ENCODE data around the gene FSIP1.

Gene FSIP1

DNA sequence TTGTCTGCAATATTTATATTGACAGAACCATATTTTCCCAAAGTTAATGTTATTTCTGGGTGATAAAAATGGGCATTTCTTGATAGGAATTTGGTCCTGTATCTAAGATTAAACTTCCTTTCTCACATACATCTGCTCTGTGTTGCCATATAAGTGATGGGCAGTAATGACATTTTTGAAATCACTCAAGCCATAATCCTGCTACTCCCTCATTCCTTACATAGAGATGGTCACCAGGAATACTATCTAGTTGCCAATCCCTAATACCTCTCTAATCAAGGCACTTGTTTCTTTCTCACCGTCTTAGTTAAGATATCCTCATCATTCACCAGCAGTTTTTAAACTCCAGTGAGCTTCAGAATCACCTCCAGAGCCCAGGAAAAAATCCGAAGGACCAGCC, 68.4 kb downstream of the FSIP1 start:
- DNase-seq = no peak

DNA sequence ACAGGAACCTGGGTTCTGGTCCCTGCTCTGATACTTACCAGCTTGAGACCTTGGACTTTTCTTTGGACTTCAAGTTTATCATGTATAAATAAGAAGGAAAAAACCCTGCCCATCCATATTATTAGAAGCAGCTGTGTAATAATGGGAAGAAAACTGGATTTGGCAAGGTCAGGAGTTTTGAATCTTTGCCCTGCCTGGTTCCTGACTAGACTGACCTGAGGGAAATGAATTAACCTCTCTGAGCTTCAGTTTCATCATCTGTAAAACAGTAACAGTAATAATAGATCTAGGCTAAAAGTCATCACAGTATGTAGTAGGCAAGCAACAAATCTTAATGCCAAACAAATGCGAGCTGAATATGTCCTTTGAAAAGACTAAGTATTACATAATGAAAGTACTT, 68.8 kb downstream of the FSIP1 start:
- no peak for DNase-seq

DNA sequence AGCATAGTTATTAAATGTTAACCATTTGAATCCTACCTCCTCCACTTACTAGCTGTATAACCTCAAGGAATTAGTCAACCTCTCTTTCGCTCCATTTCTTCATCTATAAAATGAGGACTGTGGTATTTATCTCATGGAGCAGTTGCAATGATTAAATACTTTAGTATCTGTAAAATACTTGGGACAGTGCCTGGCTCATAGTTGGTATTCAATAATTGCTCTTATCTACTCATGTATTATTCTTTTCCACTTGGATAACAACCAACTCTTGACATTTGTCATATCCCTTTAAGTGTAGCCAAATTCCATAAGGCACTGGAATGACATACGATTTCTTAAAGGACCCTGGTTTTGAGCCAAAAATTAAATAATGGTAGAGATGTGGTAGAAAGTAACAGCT, 72.0 kb downstream of the FSIP1 start:
- DNase-seq = no peak

DNA sequence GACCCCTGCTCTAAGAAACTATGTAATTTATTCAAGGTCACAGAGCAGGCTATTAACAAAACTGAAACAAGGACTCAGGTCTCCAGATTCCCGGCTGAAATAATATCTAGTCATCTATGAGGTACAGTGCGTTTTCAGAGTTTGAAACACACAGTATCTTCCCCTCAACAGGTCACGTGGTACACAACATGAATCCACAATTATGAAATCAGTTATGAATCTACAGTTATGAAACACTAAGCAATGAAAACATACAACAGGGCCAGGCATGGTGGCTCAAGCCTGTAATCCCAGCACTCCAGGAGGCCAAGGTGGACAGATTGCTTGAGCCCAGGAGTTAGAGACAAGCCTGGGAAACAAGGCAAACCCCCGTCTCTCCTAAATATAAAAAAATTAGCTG, 72.7 kb downstream of the FSIP1 start:
- no peak for DNase-seq

- DNase-seq = peak; percentile 78
Measured at GRCh38 chr15:39706206-39706605, 76.4 kb downstream of the FSIP1 start.

DNA sequence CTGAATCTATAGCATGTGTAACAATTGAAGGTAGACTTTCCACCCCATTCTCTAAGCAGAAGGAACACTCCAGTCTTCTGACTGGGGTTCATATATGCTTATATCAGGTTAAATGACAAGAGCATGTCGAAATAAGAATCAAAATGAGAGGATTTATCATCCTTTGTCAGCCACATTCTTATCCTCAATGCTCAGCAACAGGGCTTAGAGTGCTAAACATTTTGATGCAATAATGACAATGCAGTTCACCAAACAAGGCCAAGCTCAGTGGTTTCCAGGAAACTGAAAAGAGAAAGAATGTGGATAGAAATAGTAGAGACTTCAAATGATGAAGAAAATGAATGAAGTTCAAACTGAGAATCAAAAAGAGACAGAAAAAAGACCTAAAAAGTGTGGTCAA, 78.0 kb downstream of the FSIP1 start:
- DNase-seq = peak; percentile 75

DNA sequence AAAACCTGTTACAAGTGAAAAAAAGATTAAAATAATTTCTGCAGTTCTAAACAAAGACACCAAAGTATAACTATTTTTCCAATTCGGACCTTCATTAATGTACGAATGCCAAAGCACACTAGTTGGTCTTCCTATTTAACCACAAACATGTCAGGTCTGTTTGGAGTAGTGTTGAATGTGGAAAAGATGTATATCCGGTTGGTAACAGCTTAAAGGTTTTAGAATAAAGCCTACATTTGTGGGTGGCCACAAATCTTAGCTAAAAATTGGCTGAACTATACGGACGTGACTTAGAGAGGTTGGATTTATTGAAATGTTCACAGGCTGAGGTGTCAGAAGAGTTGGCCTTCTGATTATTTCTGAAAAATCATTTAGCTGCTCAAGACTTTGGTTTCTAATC, 78.4 kb downstream of the FSIP1 start:
- DNase-seq = no peak

DNA sequence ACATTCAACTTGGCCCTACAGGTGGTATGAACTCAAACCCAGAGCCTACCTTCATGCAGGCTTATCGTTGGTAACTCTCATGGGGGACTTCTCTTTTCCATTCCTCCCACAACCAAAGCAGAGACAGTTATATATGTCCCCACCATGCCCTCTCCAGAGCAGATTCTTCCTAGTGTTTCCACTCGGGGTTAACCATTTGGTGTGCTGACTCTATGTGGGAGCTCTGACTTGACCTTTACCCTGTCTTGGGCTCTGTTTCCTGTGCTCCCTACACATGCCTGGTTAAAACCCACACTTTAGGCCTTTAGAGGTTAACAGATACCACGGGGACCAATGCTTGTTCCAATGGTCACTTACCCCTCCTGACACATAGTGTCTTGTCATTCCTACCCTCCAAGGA, 80.7 kb downstream of the FSIP1 start:
- DNase-seq = no peak

- DNase-seq = no peak
Measured at GRCh38 chr15:39700375-39700700, 82.3 kb downstream of the FSIP1 start.

DNA sequence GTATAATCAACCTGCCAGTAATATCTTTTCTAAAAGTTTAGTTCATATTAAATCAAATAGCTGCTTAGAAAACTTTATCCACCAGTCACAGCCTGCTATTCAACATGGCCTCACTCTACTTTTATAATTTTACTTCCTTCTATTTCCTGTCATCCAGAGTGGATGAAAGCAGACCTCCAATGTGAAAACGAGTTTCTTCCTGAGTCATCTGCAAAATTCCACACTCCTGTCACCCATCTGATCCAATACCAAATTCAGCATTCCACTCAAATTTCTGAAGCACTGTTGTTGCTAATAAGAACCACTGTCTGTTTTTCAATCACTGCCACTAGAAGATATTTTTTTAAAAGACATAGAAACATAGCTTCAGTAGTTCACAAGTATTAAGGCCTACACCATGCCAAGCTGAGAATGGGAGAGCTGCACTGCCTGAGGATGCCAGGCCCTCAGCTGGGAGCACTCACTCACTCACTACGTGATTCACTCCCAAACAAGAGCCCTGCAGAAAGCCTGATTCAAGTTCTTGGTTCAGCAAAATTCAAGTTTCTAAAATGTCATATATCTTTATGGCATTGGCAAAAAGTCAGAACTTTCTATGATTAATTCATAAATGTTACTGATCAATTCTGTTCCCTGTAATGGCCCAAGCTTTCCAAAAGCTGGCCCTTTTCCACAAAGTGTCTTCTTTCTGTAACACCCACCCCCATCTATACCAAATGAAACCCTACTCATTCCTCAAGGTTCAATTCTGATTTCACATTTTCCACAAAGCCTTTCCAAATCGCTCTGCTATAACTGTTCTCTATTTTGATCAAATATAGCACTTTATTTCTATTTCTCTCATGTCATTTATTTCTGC, 82.9 kb downstream of the FSIP1 start:
- peak; percentile 24 for DNase-seq

DNA sequence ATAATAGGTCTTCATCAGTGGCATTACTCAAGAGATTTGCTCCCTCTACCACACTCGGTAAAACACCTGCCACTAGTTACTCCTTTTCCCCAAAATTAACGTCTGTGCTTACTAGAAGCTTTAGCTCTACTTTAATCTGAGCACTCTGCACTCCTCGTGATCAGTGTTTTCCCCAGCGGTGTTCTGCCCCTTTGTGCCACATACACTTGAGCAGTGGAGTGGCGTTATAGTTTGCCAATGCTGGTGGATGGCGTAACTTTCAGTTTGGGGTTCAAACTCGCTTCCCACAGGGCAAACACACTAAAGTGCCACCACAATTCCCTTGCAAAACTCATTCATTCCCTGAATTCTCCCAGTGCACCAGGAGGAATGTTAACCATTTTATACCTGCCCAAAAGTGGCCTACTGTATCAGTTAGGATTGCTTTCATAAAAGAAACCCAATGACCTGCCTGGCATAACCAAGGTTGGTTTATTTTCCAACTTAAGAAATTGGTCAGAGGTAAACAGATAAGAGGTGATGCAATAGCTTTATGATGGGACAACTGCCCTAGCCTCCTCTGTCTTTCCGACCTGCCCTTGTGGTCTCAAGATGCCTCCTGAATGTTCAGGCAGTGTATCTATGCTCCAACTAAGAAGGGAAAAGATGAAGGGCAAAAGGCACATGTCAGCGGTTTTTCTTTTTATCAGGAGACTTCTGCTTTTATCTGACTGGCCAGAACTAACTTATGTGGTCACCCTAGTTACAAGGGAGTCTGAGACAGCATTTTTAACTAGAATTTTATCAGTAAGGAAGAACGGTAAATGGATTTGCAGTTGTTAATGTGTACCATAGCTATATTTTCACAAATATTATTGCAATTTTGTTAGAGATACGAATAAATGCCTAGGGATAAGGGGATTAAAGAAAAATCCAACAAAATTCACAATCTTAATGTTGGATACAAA, 83.9 kb downstream of the FSIP1 start:
- peak; percentile 96 for DNase-seq

- DNase-seq = no peak
Measured at GRCh38 chr15:39697509-39697908, 85.1 kb downstream of the FSIP1 start.

GRCh38 chr15:39695793-39696192, 86.8 kb downstream of the FSIP1 start:
- DNase-seq = no peak

DNA sequence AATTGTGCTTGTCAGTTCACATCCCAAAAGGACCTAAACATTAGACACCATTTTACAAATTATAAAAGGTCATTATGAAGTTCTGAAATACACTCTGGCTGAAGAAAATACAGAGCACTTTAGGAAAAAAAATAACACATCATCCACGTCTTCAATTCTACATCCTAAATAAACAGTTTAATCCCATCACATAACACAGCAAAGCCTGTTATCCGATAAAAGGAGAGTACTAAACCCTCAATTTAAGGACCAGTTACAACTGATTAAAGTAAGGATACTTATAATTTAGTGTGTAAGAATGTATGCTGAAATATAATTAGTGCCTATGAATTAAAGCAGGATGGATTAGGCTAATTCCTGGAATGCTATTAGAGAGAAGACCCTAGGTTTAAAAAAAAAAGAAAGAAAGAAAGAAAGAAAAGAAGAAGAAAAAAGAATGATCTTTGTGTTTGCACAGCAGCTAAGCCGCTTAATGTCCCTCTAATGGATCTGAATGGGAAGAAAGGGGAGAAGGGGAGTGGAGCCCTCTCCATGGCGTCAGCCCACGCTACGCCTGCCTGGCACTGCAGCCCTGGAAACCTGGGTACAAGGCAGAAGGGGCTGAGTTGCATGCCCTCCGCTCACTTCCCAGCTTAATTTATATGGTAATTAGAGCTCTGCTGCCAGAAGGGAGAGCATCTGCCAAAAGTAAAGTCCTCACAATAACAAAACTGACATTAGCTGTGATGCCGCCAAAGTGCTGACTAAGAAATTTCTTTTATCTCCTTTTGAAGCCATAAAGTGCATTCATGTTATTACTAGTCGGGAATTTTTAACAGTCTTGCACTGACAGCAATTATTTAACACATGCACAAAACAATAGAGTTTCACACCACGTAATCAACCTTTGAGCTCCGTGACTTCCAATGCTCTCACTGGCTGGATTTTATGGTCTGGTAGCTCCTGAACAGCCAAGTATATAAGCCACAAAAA, 90.0 kb downstream of the FSIP1 start:
- no peak for DNase-seq

GRCh38 chr15:39690881-39691634, 91.6 kb downstream of the FSIP1 start:
- DNase-seq = no peak

GRCh38 chr15:39687965-39688364, 94.7 kb downstream of the FSIP1 start:
- DNase-seq = no peak

GRCh38 chr15:39685999-39686613, 96.5 kb downstream of the FSIP1 start:
- peak; percentile 77 for DNase-seq

DNA sequence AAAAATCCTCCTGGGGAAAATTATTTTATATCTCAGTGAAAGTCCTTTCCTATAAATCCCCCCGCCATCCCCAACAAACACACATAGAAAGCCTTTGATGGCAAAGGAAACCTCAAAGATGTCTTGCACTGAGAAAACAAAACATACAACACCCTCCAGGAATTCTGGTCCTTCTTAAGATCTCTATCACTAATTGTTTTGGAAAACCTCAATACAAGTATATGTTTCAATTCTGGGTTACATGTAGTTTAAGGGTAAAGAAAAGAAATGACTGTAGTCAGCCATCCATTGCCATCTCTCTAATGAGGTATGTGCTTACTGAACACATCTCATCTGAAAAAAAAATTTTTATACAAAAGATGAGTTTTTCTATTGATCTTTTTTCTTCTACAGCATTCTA, 97.3 kb downstream of the FSIP1 start:
- DNase-seq = no peak

GRCh38 chr15:39684233-39684632, 98.4 kb downstream of the FSIP1 start:
- DNase-seq = no peak

GRCh38 chr15:39682366-39682765, 100.3 kb downstream of the FSIP1 start:
- DNase-seq = no peak

DNA sequence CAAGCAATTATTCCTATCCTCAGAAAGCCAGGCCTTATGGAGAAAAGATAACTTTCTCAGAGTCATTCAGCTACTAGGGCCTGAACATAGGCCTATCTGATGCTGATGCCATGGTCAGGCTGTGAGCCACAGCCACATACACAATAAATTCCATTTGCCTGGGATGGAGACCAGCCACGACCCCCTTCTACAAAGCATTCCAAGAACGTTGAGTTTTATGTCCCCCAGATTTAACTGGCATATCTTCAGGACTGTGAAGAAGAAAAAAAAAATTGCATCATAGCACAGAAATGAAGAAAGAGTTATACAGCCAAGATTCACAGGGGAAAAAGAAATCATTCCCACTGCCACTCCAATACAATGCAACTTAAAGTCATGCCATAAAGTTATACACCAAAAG, 101.8 kb downstream of the FSIP1 start:
- DNase-seq = no peak

DNA sequence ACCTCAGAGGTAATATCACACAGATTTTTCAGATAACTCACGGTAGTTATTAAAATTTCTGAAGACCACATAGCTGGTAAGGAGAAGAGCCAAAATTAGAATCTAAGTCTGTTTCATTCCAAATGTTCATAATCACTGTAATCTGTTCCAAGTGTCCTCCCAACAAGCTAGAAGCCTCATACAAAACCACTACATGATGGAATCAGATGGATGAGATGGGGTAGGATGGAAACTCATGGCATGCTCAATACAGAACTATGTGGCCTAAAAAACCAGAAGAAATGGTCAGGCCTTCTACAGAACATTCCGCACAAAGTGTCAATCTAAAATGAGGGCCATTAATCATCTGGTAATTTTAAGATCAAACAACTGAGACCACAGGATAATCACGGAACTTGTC, 110.0 kb downstream of the FSIP1 start:
- DNase-seq = no peak

Measured in hematopoietic multipotent progenitor cell treated with erythropoietin and hydrocortisone succinate and interleukin-3 and kit ligand, for 8 days (in vitro differentiated cells).